ENCODE measurements around the gene USP5.

GRCh38 chr12:6860942-6861341, 9.0 kb downstream of the USP5 start:
- TF ChIP-seq TAF1 (IDR thresholded peaks at IDR 0.05; ENCODE audit: low read depth) (no peak), YY1 (IDR thresholded peaks at IDR 0.05; ENCODE audit: low read depth) (no peak), ZBTB7A (IDR thresholded peaks at IDR 0.05; ENCODE audit: low read depth) (no peak), TCF12 (IDR thresholded peaks at IDR 0.05; ENCODE audit: low read depth) (no peak), REST (IDR thresholded peaks at IDR 0.05; ENCODE audit: low read depth) (no peak), MAX (IDR thresholded peaks at IDR 0.05) (no peak), EP300 (IDR thresholded peaks at IDR 0.05; ENCODE audit: borderline replicate concordance) (no peak), NFIC (IDR thresholded peaks at IDR 0.05) (no peak), CEBPB (IDR thresholded peaks at IDR 0.05) (no peak), CREB1 (IDR thresholded peaks at IDR 0.05; ENCODE audit: low read depth) (no peak), FOXM1 (IDR thresholded peaks at IDR 0.05; ENCODE audit: borderline replicate concordance, low read depth) (no peak), RAD21 (IDR thresholded peaks at IDR 0.05; ENCODE audit: low read depth) (no peak)

Measured in Ishikawa (cell line).